ENCODE measurements around the gene MTUS2.

DNA sequence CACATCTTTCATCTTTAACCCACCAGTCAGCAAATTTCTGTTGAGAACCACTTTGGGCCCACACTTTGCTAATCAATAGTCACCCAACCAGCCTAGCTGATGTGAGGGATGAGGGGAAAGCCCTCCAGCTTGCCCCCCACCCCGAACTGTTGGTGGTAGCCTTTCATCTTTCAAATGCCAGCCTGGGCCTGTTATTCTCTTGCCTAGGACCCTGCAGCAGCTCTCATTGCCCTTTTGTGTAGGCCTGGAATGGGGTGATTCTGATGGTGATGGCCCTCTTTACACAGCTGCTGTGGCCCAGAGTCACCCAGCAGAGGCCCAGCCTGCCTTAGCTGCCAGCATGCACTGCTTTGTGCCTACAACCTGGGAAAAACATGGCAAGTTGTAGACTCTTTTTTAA is 480.9 kb downstream of the MTUS2 start:
- TF ChIP-seq, protein P1, sequence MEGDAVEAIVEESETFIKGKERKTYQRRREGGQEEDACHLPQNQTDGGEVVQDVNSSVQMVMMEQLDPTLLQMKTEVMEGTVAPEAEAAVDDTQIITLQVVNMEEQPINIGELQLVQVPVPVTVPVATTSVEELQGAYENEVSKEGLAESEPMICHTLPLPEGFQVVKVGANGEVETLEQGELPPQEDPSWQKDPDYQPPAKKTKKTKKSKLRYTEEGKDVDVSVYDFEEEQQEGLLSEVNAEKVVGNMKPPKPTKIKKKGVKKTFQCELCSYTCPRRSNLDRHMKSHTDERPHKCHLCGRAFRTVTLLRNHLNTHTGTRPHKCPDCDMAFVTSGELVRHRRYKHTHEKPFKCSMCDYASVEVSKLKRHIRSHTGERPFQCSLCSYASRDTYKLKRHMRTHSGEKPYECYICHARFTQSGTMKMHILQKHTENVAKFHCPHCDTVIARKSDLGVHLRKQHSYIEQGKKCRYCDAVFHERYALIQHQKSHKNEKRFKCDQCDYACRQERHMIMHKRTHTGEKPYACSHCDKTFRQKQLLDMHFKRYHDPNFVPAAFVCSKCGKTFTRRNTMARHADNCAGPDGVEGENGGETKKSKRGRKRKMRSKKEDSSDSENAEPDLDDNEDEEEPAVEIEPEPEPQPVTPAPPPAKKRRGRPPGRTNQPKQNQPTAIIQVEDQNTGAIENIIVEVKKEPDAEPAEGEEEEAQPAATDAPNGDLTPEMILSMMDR (IDR thresholded peaks at IDR 0.05) = no peak
- no peak for TF ChIP-seq POLR2A (IDR thresholded peaks at IDR 0.05)

Data from stomach (tissue), 4 donors.